ENCODE results near the gene RPE. TPM values are rescaled to one million over a fixed set of nuclear protein-coding genes. Genes with fewer than 3 reads are reported as not detected.

RPE gene
- total RNA-seq, 2 donors from 2014 or later = 58.4 TPM

DNA sequence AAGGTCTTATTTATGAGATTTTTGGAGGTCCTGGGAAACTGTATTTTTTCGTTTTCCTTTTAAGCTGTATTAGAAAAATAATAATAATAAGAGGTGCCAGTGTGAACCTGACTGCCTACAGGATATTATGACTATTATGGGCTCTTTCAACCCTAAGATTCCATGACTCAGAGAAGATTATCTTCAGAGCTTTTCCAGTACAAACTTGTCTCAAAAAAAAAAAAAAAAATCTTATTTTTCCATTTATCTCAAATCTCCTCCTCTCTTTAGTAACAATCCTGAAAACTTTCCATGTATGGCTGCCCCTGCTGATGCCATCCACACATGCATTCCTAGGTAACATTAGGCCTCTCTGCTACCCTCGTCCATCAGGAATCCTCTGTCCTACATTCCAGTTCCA is 36.7 kb upstream of the RPE start:
- Mint-ChIP-seq H3K36me3 (ENCODE audit: low read depth) (no peaks in the 10 kb centered on the region), H3K9me3 (no peaks in the 10 kb centered on the region), H3K27me3 (ENCODE audit: insufficient read depth) (peaks cover 14% of the 10 kb centered on the region), H3K4me3 (no peak overlapping the region), H3K4me1 (peaks cover 5% of the 10 kb centered on the region), H3K27ac (no peak overlapping the region)
- H3K9ac ChIP-seq (ENCODE audit: extremely low read depth, low read length, poor library complexity, severe bottlenecking) = no peak overlapping the region
- H3K27ac ChIP-seq (ENCODE audit: low read depth, low read length) = no peak overlapping the region
- 67 to 88% methylated on average over 1 to 2 of the region's 2 CpGs for WGBS, 2 experiments (ENCODE audit: insufficient coverage in 1 of 2, insufficient read length in 1 of 2)
- no peaks in the 10 kb centered on the region for H3K27me3 ChIP-seq (ENCODE audit: control insufficient read depth, insufficient read depth, low read length, poor library complexity, severe bottlenecking)
- H3K36me3 ChIP-seq (ENCODE audit: control insufficient read depth, insufficient read depth, low read length) = no peaks in the 10 kb centered on the region
- TF ChIP-seq, protein P1, sequence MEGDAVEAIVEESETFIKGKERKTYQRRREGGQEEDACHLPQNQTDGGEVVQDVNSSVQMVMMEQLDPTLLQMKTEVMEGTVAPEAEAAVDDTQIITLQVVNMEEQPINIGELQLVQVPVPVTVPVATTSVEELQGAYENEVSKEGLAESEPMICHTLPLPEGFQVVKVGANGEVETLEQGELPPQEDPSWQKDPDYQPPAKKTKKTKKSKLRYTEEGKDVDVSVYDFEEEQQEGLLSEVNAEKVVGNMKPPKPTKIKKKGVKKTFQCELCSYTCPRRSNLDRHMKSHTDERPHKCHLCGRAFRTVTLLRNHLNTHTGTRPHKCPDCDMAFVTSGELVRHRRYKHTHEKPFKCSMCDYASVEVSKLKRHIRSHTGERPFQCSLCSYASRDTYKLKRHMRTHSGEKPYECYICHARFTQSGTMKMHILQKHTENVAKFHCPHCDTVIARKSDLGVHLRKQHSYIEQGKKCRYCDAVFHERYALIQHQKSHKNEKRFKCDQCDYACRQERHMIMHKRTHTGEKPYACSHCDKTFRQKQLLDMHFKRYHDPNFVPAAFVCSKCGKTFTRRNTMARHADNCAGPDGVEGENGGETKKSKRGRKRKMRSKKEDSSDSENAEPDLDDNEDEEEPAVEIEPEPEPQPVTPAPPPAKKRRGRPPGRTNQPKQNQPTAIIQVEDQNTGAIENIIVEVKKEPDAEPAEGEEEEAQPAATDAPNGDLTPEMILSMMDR (conservative IDR thresholded peaks at IDR 0.05) = no peak
- H3K4me3 ChIP-seq (ENCODE audit: low read length) = no peak overlapping the region
- H3K9me3 ChIP-seq (ENCODE audit: control insufficient read depth, low read length) = no peaks in the 10 kb centered on the region
- H3K4me1 ChIP-seq (ENCODE audit: control insufficient read depth, insufficient read depth, low read length) = no peaks in the 10 kb centered on the region
- no peak for DNase-seq

DNA sequence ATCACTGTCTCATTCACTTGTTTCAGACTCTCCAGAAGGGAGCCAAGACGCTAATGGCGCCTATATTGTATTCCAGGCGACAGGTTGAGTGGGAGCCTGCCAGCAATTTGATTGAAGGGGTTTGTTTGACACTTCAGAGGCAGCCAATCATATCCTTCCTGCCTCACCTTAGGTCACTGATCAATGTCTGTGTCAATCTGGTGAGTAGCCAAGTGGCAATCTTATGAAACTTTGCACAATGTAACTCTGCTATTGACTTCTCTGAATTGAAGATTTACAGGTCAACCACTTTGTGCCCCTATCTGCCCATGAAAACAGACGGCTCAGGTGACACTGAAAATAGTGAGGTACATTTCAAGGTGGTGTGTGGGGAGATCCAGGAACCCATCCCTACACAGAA is 32.7 kb upstream of the RPE start:
- H3K9me3 Mint-ChIP-seq = no peaks in the 10 kb centered on the region
- WGBS, 2 experiments (ENCODE audit: insufficient coverage in 1 of 2, insufficient read length in 1 of 2) = 94% methylated on average over 4 of the region's 4 CpGs; no CpG with 5 or more reads in 1 of the 2 experiments

DNA sequence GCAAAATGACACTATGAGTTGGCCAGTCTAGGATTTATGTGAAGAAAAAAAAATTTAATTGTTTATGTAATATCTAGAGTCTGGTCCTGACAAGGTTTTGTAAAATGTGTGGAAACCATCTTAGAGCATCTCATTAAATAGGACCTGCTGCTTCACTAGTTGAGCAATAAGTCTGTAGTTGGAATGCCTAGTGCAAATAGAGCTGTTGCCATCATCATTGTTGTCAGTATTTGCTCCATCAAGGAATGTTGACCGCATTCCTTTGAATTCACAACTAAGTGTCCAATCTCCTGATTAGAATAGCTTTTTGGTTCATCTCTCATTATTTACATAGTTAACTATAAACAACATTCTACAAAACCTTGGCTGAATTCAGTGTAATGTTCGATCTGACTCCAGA is 32.2 kb upstream of the RPE start:
- Mint-ChIP-seq H3K4me3 (no peak overlapping the region), H3K27me3 (ENCODE audit: insufficient read depth) (peaks cover 10% of the 10 kb centered on the region), H3K9me3 (no peaks in the 10 kb centered on the region), H3K36me3 (ENCODE audit: low read depth) (no peaks in the 10 kb centered on the region), H3K4me1 (no peaks in the 10 kb centered on the region), H3K27ac (no peak overlapping the region)
- Histone ChIP-seq H3K36me3 (ENCODE audit: control insufficient read depth, insufficient read depth, low read length) (no peaks in the 10 kb centered on the region), H3K4me3 (ENCODE audit: low read length) (no peak overlapping the region), H3K27me3 (ENCODE audit: control insufficient read depth, insufficient read depth, low read length, poor library complexity, severe bottlenecking) (no peaks in the 10 kb centered on the region), H3K9ac (ENCODE audit: extremely low read depth, low read length, poor library complexity, severe bottlenecking) (no peak overlapping the region), H3K9me3 (ENCODE audit: control insufficient read depth, low read length) (no peaks in the 10 kb centered on the region), H3K4me1 (ENCODE audit: control insufficient read depth, insufficient read depth, low read length) (no peaks in the 10 kb centered on the region), H3K27ac (ENCODE audit: low read depth, low read length) (no peak overlapping the region)
- DNase-seq = no peak
- TF ChIP-seq, protein P1 (conservative IDR thresholded peaks at IDR 0.05) = no peak
- WGBS, 2 experiments (ENCODE audit: insufficient coverage in 1 of 2, insufficient read length in 1 of 2) = 88 to 89% methylated on average over 2 of the region's 2 CpGs

More for the DNA sequence above, 32.7 kb upstream of the RPE start:
- Histone ChIP-seq H3K27ac (ENCODE audit: low read depth, low read length) (no peak overlapping the region), H3K36me3 (ENCODE audit: control insufficient read depth, insufficient read depth, low read length) (no peaks in the 10 kb centered on the region), H3K4me3 (ENCODE audit: low read length) (no peak overlapping the region), H3K4me1 (ENCODE audit: control insufficient read depth, insufficient read depth, low read length) (no peaks in the 10 kb centered on the region), H3K9ac (ENCODE audit: extremely low read depth, low read length, poor library complexity, severe bottlenecking) (no peak overlapping the region), H3K9me3 (ENCODE audit: control insufficient read depth, low read length) (no peaks in the 10 kb centered on the region), H3K27me3 (ENCODE audit: control insufficient read depth, insufficient read depth, low read length, poor library complexity, severe bottlenecking) (no peaks in the 10 kb centered on the region)
- Mint-ChIP-seq H3K27ac (no peak overlapping the region), H3K27me3 (ENCODE audit: insufficient read depth) (peaks cover 10% of the 10 kb centered on the region), H3K4me1 (no peaks in the 10 kb centered on the region), H3K36me3 (ENCODE audit: low read depth) (no peaks in the 10 kb centered on the region), H3K4me3 (no peak overlapping the region)
- TF ChIP-seq, protein P1 (conservative IDR thresholded peaks at IDR 0.05) = no peak
- DNase-seq = no peak
